Upper lobe of left lung (tissue), 6 donors: ENCODE data around the gene VDR. TPM values are rescaled to one million over a fixed set of nuclear protein-coding genes. Genes with fewer than 3 reads are reported as not detected.

Experiments used
- ATAC-seq, 2 donors: fragments of 200-7000 bp; cut with Tn5 transposase; one replicate each; pipeline ENCODE4 v1.9.1; 2022; ENCODE audit warnings: mild to moderate bottlenecking in 2 of 2, moderate library complexity in 2 of 2; ENCODE audit not compliant: low FRiP score in 2 of 2
- DNase-seq, 2 donors: peaks; one replicate each; pipeline ENCODE4 v3.0.0-alpha.2; 2019 to 2020
- H3K27ac ChIP-seq, 4 donors: fragments of 200-600 bp; sonication (generic); one replicate each; pipeline ENCODE4 v1.5.1; 2016 to 2019
- H3K27me3 ChIP-seq, 4 donors: fragments of 200-600 bp; sonication (generic); one replicate each; pipeline ENCODE4 v1.5.1; 2017 to 2019
- H3K36me3 ChIP-seq, 4 donors: fragments of 200-600 bp; sonication (generic); one replicate each; pipeline ENCODE4 v1.5.1; 2016 to 2019
- H3K4me1 ChIP-seq, 4 donors: fragments of 200-600 bp; sonication (generic); one replicate each; pipeline ENCODE4 v1.5.1; 2018 to 2019
- H3K4me3 ChIP-seq, 4 donors: fragments of 200-600 bp; sonication (generic); one replicate each; pipeline ENCODE4 v1.5.1; 2017 to 2019; ENCODE audit warnings: mild to moderate bottlenecking in 2 of 4, moderate library complexity in 1 of 4
- H3K9me3 ChIP-seq, 4 donors: fragments of 200-600 bp; sonication (generic); one replicate each; pipeline ENCODE4 v1.5.1; 2018 to 2019
- CTCF ChIP-seq, 6 experiments: fragments of 450-650 bp in 4 of 6; fragments of 200-600 bp in 2 of 6; sonication (generic) in 2 of 6; IDR thresholded peaks; one replicate each; pipeline ENCODE4 v1.5.1; 2016 to 2019; ENCODE audit warnings: antibody characterized with exemption in 6 of 6
- EP300 ChIP-seq, 4 donors: sonication (generic); formaldehyde crosslinking; IDR thresholded peaks; one replicate each; pipeline ENCODE4 v1.5.1; 2017; ENCODE audit warnings: antibody characterized with exemption in 4 of 4, control low read depth in 2 of 4
- POLR2A ChIP-seq, 4 donors: fragments of 450-650 bp; IDR thresholded peaks; one replicate each; pipeline ENCODE4 v1.5.1; 2016 to 2017; ENCODE audit warnings: antibody characterized with exemption in 4 of 4, mild to moderate bottlenecking in 2 of 4
- POLR2AphosphoS5 ChIP-seq, 2 donors: sonication (generic); formaldehyde crosslinking; IDR thresholded peaks; one replicate each; pipeline ENCODE4 v1.5.1; 2017; ENCODE audit warnings: antibody characterized with exemption in 2 of 2
- WGBS, 2 donors: methylation state at CpG; one replicate each; pipeline ENCODE4 v1.1.5; 2017 to 2018; 5-methylcytosine and 5-hydroxymethylcytosine counted together
- total RNA-seq, 6 donors: library from RNA; depleted of rRNA in 4 of 6; stranded (reverse); fragments of >200 nt in 4 of 6; gene quantifications; one replicate each; pipeline versions ENCODE4 v1.1.0 to v1.2.1, GENCODE V29; 2016 to 2021
- donor health status: DM: no; HTN: no; CAD: no; lungs with moderate emphysema.
- donor health status: DM: no; HTN: yes; CAD: no; lungs with severe emphysema.

The VDR gene
- total RNA-seq, 6 donors from 2014 or later, result 23.0 to 41.1 (median 27.5) TPM

GRCh38 chr12:47828008-47828975, 76.5 kb downstream of the VDR start:
- peak in 1 of 2 donors; percentile 37 for ATAC-seq
- 45 to 47% methylated on average over 13 of the region's 14 CpGs for WGBS, 2 donors
- no peak for TF ChIP-seq CTCF (IDR thresholded peaks at IDR 0.05)
- TF ChIP-seq EP300 (IDR thresholded peaks at IDR 0.05), result no peak
- no peak for TF ChIP-seq POLR2AphosphoS5 (IDR thresholded peaks at IDR 0.05)
- no peak for TF ChIP-seq POLR2A (IDR thresholded peaks at IDR 0.05)
- H3K4me3 ChIP-seq, result no peak overlapping the region
- no peaks in the 10 kb centered on the region for H3K36me3 ChIP-seq
- no peaks in the 10 kb centered on the region for H3K9me3 ChIP-seq
- peak overlapping the region; percentile 85 to 99 (median 94) for H3K27ac ChIP-seq
- H3K27me3 ChIP-seq, result no peaks in the 10 kb centered on the region
- peaks cover 58 to 71% (median 69%) of the 10 kb centered on the region in 4 donors for H3K4me1 ChIP-seq
- DNase-seq, result no peak

GRCh38 chr12:47825173-47825639, 79.6 kb downstream of the VDR start:
- Histone ChIP-seq H3K27me3 (no peaks in the 10 kb centered on the region), H3K9me3 (no peaks in the 10 kb centered on the region), H3K4me1 (peaks cover 89 to 98% (median 96%) of the 10 kb centered on the region in 4 donors), H3K36me3 (no peaks in the 10 kb centered on the region), H3K27ac (peak overlapping the region; percentile 97 to 99 (median 98)), H3K4me3 (no peak overlapping the region)
- WGBS, 2 donors, result 50 to 63% methylated on average over 6 of the region's 6 CpGs
- ATAC-seq (peak; percentile 56 to 85), DNase-seq (peak in 1 of 2 donors; percentile 84)
- peak in 1 of 4 donors; percentile 20 for TF ChIP-seq POLR2A (IDR thresholded peaks at IDR 0.05)
- TF ChIP-seq CTCF (IDR thresholded peaks at IDR 0.05), result no peak
- peak; percentile 46 to 57 for TF ChIP-seq POLR2AphosphoS5 (IDR thresholded peaks at IDR 0.05)
- peak in 1 of 4 donors; percentile 57 for TF ChIP-seq EP300 (IDR thresholded peaks at IDR 0.05)

- peaks cover 90 to 96% (median 91%) of the 10 kb centered on the region in 4 donors for H3K4me1 ChIP-seq
These were observed 80.2 kb downstream of the VDR start for GRCh38 chr12:47824635-47825034.

GRCh38 chr12:47824198-47824597, 80.6 kb downstream of the VDR start:
- TF ChIP-seq EP300 (IDR thresholded peaks at IDR 0.05) (no peak), CTCF (IDR thresholded peaks at IDR 0.05) (no peak), POLR2A (IDR thresholded peaks at IDR 0.05) (no peak), POLR2AphosphoS5 (IDR thresholded peaks at IDR 0.05) (no peak)
- ATAC-seq (no peak), DNase-seq (no peak)
- H3K4me3 ChIP-seq, result no peak overlapping the region
- WGBS, 2 donors, result 46 to 51% methylated on average over 2 of the region's 2 CpGs
- H3K4me1 ChIP-seq, result peaks cover 85 to 92% (median 87%) of the 10 kb centered on the region in 4 donors
- peak overlapping the region; percentile 97 to 99 (median 98) for H3K27ac ChIP-seq
- H3K36me3 ChIP-seq, result no peaks in the 10 kb centered on the region
- no peaks in the 10 kb centered on the region for H3K27me3 ChIP-seq
- H3K9me3 ChIP-seq, result no peaks in the 10 kb centered on the region

More at GRCh38 chr12:47824635-47825034, 80.2 kb downstream of the VDR start:
- Histone ChIP-seq H3K36me3 (no peaks in the 10 kb centered on the region), H3K27me3 (no peaks in the 10 kb centered on the region), H3K9me3 (no peaks in the 10 kb centered on the region), H3K4me3 (no peak overlapping the region), H3K27ac (peak overlapping the region; percentile 97 to 99 (median 98))
- no peak for DNase-seq
- ATAC-seq, result no peak
- TF ChIP-seq CTCF (IDR thresholded peaks at IDR 0.05) (no peak), POLR2A (IDR thresholded peaks at IDR 0.05) (no peak), POLR2AphosphoS5 (IDR thresholded peaks at IDR 0.05) (no peak), EP300 (IDR thresholded peaks at IDR 0.05) (no peak)
- WGBS, 2 donors, result 67 to 73% methylated on average over 3 of the region's 3 CpGs
